ENCODE measurements around the gene SFSWAP.

DNA sequence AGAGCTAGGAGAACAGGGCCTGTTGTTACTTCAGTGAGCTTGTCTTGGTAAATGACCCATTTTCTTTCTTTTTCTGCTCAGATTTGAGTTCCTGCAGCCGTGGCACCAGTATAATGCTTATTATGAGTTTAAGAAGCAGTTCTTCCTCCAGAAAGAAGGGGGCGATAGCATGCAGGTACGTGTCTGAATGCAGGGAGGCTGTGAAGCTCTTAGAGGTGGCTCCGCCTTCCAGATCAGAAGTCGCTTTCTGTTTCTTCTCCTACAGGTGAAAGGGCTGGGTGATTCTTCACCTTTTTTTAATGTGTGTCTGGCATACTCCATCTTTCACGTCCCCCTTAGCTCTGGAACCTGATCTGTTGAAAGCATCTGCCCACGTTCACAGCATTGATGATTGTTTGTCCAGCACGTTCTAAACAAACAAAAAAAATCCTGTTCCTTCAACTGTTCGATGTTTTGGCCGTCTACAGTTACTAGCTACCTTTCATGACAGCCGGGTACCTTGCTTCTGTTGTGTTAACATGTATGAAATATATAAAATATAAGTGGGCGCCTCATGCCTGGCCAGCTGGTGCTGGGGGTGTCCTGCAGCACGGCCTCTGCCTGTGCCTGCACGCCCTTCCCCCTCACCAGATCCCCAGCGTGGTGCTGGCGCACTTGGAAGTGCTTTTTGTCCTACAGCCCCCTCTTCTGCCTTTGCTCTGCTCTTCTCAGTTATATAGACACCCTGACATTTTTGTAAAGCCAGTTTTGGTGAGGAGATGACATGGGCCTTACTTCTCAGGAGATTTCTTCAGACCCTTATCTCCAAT, 44.6 kb downstream of the SFSWAP start:
- TF ChIP-seq MAZ (IDR thresholded peaks at IDR 0.05; ENCODE audit: borderline replicate concordance, low read depth, low read length) (no peak), CTCF (IDR thresholded peaks at IDR 0.05) (no peak), POLR2A (IDR thresholded peaks at IDR 0.05; ENCODE audit: low read length) (no peak), MYC (IDR thresholded peaks at IDR 0.05; ENCODE audit: borderline replicate concordance, low read length) (no peak), MAFK (IDR thresholded peaks at IDR 0.05; ENCODE audit: partially characterized antibody) (no peak), CEBPB (IDR thresholded peaks at IDR 0.05) (no peak)

Measured in A549 (cell line).